ENCODE results near the gene LRRC47.
"Not testable (repeated sequence)": the region's sequence is repeated elsewhere in the genome, so short reads cannot be mapped to it uniquely, and the experiment has no call there.

LRRC47 gene

DNA sequence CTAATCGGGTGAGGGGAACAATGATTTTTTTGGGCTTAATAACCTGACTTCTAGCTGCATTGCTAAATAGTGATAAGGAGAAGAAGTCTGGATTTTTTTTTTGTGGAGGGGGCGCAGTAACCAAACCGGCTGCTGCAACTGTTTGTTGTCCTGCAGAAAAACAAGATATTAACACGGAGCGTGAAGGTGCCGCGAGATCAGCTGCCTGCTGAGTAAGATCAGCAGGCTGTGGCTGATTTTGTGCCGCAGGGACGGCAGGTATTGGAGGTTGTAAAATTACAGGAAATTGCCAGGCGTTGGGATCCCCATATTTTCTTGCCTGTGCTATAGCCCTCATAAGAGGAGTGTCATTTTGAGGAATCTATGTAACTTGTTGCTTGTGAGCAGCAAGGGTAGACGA, 8.7 kb upstream of the LRRC47 start:
- peaks cover 12% of the 10 kb centered on the region for H3K9me3 ChIP-seq (ENCODE audit: severe bottlenecking)
- TF ChIP-seq, protein P1, sequence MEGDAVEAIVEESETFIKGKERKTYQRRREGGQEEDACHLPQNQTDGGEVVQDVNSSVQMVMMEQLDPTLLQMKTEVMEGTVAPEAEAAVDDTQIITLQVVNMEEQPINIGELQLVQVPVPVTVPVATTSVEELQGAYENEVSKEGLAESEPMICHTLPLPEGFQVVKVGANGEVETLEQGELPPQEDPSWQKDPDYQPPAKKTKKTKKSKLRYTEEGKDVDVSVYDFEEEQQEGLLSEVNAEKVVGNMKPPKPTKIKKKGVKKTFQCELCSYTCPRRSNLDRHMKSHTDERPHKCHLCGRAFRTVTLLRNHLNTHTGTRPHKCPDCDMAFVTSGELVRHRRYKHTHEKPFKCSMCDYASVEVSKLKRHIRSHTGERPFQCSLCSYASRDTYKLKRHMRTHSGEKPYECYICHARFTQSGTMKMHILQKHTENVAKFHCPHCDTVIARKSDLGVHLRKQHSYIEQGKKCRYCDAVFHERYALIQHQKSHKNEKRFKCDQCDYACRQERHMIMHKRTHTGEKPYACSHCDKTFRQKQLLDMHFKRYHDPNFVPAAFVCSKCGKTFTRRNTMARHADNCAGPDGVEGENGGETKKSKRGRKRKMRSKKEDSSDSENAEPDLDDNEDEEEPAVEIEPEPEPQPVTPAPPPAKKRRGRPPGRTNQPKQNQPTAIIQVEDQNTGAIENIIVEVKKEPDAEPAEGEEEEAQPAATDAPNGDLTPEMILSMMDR (IDR thresholded peaks at IDR 0.05; ENCODE audit: low read depth, low read length) = no peak
- H3K4me3 ChIP-seq (ENCODE audit: low read depth, low read length) = no peak overlapping the region
- DNase-seq = no peak
- no peaks in the 10 kb centered on the region for H3K27me3 ChIP-seq (ENCODE audit: insufficient read depth, low read depth, severe bottlenecking)
- H3K36me3 ChIP-seq = no peaks in the 10 kb centered on the region
- peak overlapping the region; percentile 4; the same call in 1 of the 2 replicates for H3K27ac ChIP-seq

GRCh38 chr1:3804627-3804944, 8.3 kb upstream of the LRRC47 start:
- H3K36me3 ChIP-seq; DNase-seq; H3K27ac ChIP-seq; H3K4me3 ChIP-seq (ENCODE audit: low read depth, low read length); H3K27me3 ChIP-seq (ENCODE audit: insufficient read depth, low read depth, severe bottlenecking): not testable (repeated sequence)
- H3K9me3 ChIP-seq (ENCODE audit: severe bottlenecking) = peaks cover 12% of the 10 kb centered on the region

DNA sequence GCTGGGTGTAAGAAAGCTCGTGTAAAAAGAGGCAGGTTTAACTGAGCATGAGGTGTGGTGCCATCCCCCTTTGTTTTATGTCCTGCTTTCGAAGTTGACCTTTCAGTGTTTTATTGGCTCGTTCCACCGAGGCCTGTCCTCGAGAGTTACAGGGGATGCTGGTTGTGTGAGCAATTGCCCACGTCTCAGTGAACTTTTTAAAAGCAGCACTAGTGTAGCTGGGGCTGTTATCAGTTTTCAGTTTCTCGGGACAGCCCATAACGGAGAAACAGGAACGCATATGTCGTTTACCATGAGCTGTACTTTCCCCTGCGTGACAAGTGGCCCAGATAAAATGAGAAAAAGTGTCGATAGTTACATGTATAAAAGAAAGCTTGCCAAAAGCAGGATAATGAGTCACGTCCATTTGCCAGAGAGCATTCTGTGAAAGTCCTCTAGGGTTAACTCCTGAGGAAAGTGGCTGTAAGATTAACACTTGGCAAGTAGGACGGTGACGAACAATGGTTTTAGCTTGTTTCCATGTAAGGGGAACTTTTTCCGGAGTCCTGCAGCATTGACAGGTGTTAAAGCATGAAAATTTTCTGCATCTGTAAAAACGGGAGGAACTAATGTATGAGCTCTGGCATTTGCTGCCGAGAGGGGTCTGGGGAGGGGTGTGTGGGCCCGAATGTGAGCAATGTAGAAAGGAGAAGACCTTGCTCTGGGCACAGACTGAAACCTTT, 7.8 kb upstream of the LRRC47 start:
- Histone ChIP-seq H3K9me3 (ENCODE audit: severe bottlenecking) (peaks cover 12% of the 10 kb centered on the region), H3K27ac (no peak overlapping the region)

DNA sequence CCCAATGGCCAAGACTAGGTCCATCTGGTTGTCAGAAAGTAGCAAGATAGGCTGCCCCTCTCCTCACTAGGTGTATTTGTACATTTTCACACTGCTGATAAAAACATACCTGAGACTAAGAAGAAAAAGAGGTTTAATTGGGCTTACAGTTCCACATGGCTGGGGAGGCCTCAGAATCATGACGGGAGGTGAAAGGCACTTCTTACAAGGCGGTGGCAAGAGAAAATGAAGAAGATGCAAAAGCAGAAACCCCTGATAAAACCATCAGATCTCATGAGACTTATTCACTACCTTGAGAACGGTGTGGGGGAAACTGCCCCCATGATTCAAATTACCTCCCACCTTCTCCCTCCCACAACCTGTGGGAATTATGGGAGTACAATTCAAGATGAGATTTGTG, 4.5 kb upstream of the LRRC47 start:
- DNase-seq; H3K4me3 ChIP-seq (ENCODE audit: low read depth, low read length); H3K27me3 ChIP-seq (ENCODE audit: insufficient read depth, low read depth, severe bottlenecking); H3K9me3 ChIP-seq (ENCODE audit: severe bottlenecking); H3K36me3 ChIP-seq: not testable (repeated sequence)
- peak overlapping the region; percentile 28 for H3K27ac ChIP-seq

More for the DNA sequence above, 7.8 kb upstream of the LRRC47 start:
- Histone ChIP-seq H3K27me3 (ENCODE audit: insufficient read depth, low read depth, severe bottlenecking) (no peaks in the 10 kb centered on the region), H3K36me3 (no peaks in the 10 kb centered on the region), H3K4me3 (ENCODE audit: low read depth, low read length) (no peak overlapping the region)
- TF ChIP-seq, protein P1 (IDR thresholded peaks at IDR 0.05; ENCODE audit: low read depth, low read length) = no peak
- no peak for DNase-seq

DNA sequence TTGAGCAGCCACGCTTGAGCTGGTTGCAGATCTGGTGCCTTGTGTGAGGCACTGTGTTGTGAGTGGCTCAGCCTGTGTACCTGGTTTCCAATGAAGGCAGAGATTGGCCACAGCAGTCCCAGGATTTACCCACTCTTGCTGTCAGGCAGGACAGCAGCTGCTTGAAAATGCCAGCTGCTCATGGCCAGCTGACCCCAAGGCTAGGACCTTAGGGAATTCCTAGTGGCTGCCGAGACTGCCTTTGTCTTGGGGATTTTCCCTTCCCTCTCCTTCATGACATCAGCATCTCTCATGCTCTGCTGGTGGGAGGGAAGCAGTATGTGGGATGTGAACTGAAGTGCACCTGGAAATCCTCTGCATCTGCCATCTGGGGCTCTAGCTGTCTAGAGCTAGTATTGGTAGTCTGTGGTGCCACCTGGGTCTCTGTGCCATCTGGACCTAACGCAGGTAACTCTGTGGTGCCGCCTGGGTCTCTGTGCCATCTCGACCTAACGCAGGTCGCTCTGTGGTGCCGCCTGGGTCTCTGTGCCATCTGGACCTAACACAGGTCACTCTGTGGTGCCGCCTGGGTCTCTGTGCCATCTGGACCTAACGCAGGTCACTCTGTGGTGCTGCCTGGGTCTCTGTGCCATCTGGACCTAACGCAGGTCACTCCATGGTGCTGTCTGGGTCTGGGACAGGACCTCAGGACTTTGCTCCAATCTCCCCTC, 3.8 kb upstream of the LRRC47 start:
- peak overlapping the region; percentile 65 for H3K27ac ChIP-seq
- TF ChIP-seq, protein P1 (IDR thresholded peaks at IDR 0.05; ENCODE audit: low read depth, low read length) = no peak
- peak; percentile 76 for DNase-seq
- H3K36me3 ChIP-seq = no peaks in the 10 kb centered on the region
- no peak overlapping the region for H3K4me3 ChIP-seq (ENCODE audit: low read depth, low read length)
- H3K9me3 ChIP-seq (ENCODE audit: severe bottlenecking) = no peaks in the 10 kb centered on the region
- no peaks in the 10 kb centered on the region for H3K27me3 ChIP-seq (ENCODE audit: insufficient read depth, low read depth, severe bottlenecking)

- TF ChIP-seq, protein P1 (IDR thresholded peaks at IDR 0.05; ENCODE audit: low read depth, low read length) = no peak
- no peak for DNase-seq
- H3K9me3 ChIP-seq (ENCODE audit: severe bottlenecking) = no peaks in the 10 kb centered on the region
- peak overlapping the region; percentile 84 for H3K4me3 ChIP-seq (ENCODE audit: low read depth, low read length)
- H3K27ac ChIP-seq = peak overlapping the region; percentile 78
- H3K36me3 ChIP-seq = peaks cover 19% of the 10 kb centered on the region
- H3K27me3 ChIP-seq (ENCODE audit: insufficient read depth, low read depth, severe bottlenecking) = no peaks in the 10 kb centered on the region
Observed at GRCh38 chr1:3795453-3796214, 664 bp downstream of the LRRC47 start.

Data from WERI-Rb-1 (cell line).